ENCODE data around the gene ZDHHC19.

- TF ChIP-seq CTCF (conservative IDR thresholded peaks at IDR 0.05 in 1 of 2, IDR thresholded peaks at IDR 0.05 in 1 of 2; ENCODE audit: extremely low read depth in 1 of 2, insufficient read depth in 1 of 2, low read depth in 1 of 2, low read length in 2 of 2) (no peak), EZH2 (IDR thresholded peaks at IDR 0.05; ENCODE audit: borderline replicate concordance, low read length) (no peak)
Measured at GRCh38 chr3:196227121-196227561, 15.9 kb upstream of the ZDHHC19 start.

Measured in mammary epithelial cell (primary cell).